Esophagus muscularis mucosa (tissue), 4 donors: ENCODE measurements around the gene LRMDA. TPM values are rescaled to one million over a fixed set of nuclear protein-coding genes. Genes with fewer than 3 reads are reported as not detected.
A peak's percentile ranks its signal among the peaks of the same experiment; 100 is the strongest.

Source experiments
- DNase-seq: peaks from one replicate; pipeline ENCODE4 v3.0.0-alpha.2; 2017; ENCODE audit errors: extremely low spot score
- H3K27ac ChIP-seq, 4 donors: fragments of 200-600 bp; sonication (generic); replicated peaks in 1 of 4; 1 replicate in 3 of 4; 2 replicates in 1 of 4; pipeline ENCODE4 v1.5.1; 2016 to 2019; ENCODE audit warnings: mild to moderate bottlenecking in 1 of 4
- H3K27me3 ChIP-seq, 4 donors: fragments of 200-600 bp; sonication (generic); one replicate each; pipeline versions ENCODE4 v1.5.1 to v1.6.0; 2016 to 2019
- H3K36me3 ChIP-seq, 4 donors: fragments of 200-600 bp; sonication (generic); one replicate each; pipeline ENCODE4 v1.5.1; 2016 to 2019
- H3K4me1 ChIP-seq, 4 donors: fragments of 200-600 bp; sonication (generic); one replicate each; pipeline ENCODE4 v1.5.1; 2016 to 2019
- H3K4me3 ChIP-seq, 4 donors: fragments of 200-600 bp; sonication (generic); 1 replicate in 2 of 4; 2 replicates in 2 of 4; pipeline ENCODE4 v1.5.1; 2016 to 2019; ENCODE audit warnings: mild to moderate bottlenecking in 4 of 4, moderate library complexity in 1 of 4
- H3K9me3 ChIP-seq, 4 donors: fragments of 200-600 bp; sonication (generic); 1 replicate in 3 of 4; 2 replicates in 1 of 4; pipeline ENCODE4 v1.5.1; 2016 to 2019
- CTCF ChIP-seq, 3 experiments: fragments of 200-600 bp in 2 of 3; fragments of 450-650 bp in 1 of 3; sonication (generic) in 2 of 3; IDR thresholded peaks; one replicate each; pipeline ENCODE4 v1.5.1; 2017 to 2019; ENCODE audit warnings: antibody characterized with exemption in 3 of 3, mild to moderate bottlenecking in 2 of 3, moderate library complexity in 1 of 3
- EP300 ChIP-seq: sonication (generic); formaldehyde crosslinking; IDR thresholded peaks from one replicate; pipeline ENCODE4 v1.6.1; 2017; ENCODE audit warnings: antibody characterized with exemption
- POLR2A ChIP-seq: fragments of 450-650 bp; IDR thresholded peaks from one replicate; pipeline ENCODE4 v1.6.1; 2017; ENCODE audit warnings: antibody characterized with exemption, moderate library complexity, mild to moderate bottlenecking, low read depth
- POLR2AphosphoS5 ChIP-seq, 2 donors: sonication (generic); formaldehyde crosslinking; IDR thresholded peaks; one replicate each; pipeline ENCODE4 v1.6.1; 2017; ENCODE audit warnings: antibody characterized with exemption in 2 of 2
- WGBS: methylation state at CpG from one replicate; pipeline ENCODE4 v1.1.5; 2018; 5-methylcytosine and 5-hydroxymethylcytosine counted together
- intact Hi-C: fragments of 100-400 bp; cut with DNase I; formaldehyde crosslinking; loops from one replicate; pipeline ENCODE4 v1.15.1; 2023
- total RNA-seq, 4 donors: library from RNA; depleted of rRNA; stranded (reverse); fragments of >200 nt; gene quantifications; one replicate each; pipeline versions ENCODE4 v1.1.0 to v1.2.1, GENCODE V29; 2016

Gene LRMDA
- total RNA-seq, 4 donors from 2014 or later = 14.3 to 34.9 (median 26.5) TPM

GRCh38 chr10:75654772-75655171 lies 223.3 kb downstream of the LRMDA start:
- no peaks in the 10 kb centered on the region for H3K36me3 ChIP-seq
- WGBS = 37% methylated on average over 6 of the region's 6 CpGs
- peak overlapping the region; percentile 28 to 68 (median 52) for H3K27ac ChIP-seq
- TF ChIP-seq EP300 (no peak), POLR2AphosphoS5 (IDR thresholded peaks at IDR 0.05) (no peak), CTCF (IDR thresholded peaks at IDR 0.05) (no peak), POLR2A (no peak)
- no peak overlapping the region for H3K4me3 ChIP-seq
- no peaks in the 10 kb centered on the region for H3K27me3 ChIP-seq
- H3K4me1 ChIP-seq = peaks cover 8 to 87% (median 72%) of the 10 kb centered on the region in 4 donors
- H3K9me3 ChIP-seq = no peaks in the 10 kb centered on the region
- DNase-seq = no peak
- intact Hi-C loops = loop anchor here (10.0 kb wide), 1 partner anchor 360 kb away; no protein-coding TSS in a partner anchor

GRCh38 chr10:75655791-75656451 lies 224.5 kb downstream of the LRMDA start:
- intact Hi-C loops = loop anchor here (10.0 kb wide), 1 partner anchor 361 kb away; no protein-coding TSS in a partner anchor
- WGBS = 35% methylated on average over 3 of the region's 3 CpGs

GRCh38 chr10:75657351-75657750 lies 225.9 kb downstream of the LRMDA start:
- intact Hi-C loops = loop anchor here (10.0 kb wide), 1 partner anchor 363 kb away; no protein-coding TSS in a partner anchor
- WGBS = 100% methylated on average over 2 of the region's 2 CpGs
- no peaks in the 10 kb centered on the region for H3K27me3 ChIP-seq
- H3K4me1 ChIP-seq = peaks cover 19 to 96% (median 83%) of the 10 kb centered on the region in 4 donors
- no peak overlapping the region for H3K27ac ChIP-seq
- DNase-seq = no peak
- no peaks in the 10 kb centered on the region for H3K36me3 ChIP-seq
- no peak for TF ChIP-seq POLR2A
- no peaks in the 10 kb centered on the region for H3K9me3 ChIP-seq
- no peak overlapping the region for H3K4me3 ChIP-seq

More at GRCh38 chr10:75655791-75656451, 224.5 kb downstream of the LRMDA start:
- Histone ChIP-seq H3K4me3 (no peak overlapping the region), H3K27me3 (no peaks in the 10 kb centered on the region), H3K36me3 (no peaks in the 10 kb centered on the region), H3K4me1 (peaks cover 13 to 96% (median 81%) of the 10 kb centered on the region in 4 donors), H3K27ac (peak overlapping the region; percentile 28 to 68 (median 46)), H3K9me3 (no peaks in the 10 kb centered on the region)
- DNase-seq = no peak
- TF ChIP-seq EP300 (no peak), POLR2AphosphoS5 (IDR thresholded peaks at IDR 0.05) (peak in 1 of 2 donors; percentile 19)

- Histone ChIP-seq H3K27me3 (no peaks in the 10 kb centered on the region), H3K36me3 (no peaks in the 10 kb centered on the region), H3K27ac (no peak overlapping the region), H3K4me3 (no peak overlapping the region), H3K4me1 (peaks cover 22 to 94% (median 83%) of the 10 kb centered on the region in 4 donors), H3K9me3 (no peaks in the 10 kb centered on the region)
- intact Hi-C loops = loop anchor here (10.0 kb wide), 1 partner anchor 363 kb away; no protein-coding TSS in a partner anchor
- no peak for DNase-seq
- TF ChIP-seq POLR2A (no peak), EP300 (no peak), CTCF (IDR thresholded peaks at IDR 0.05) (no peak), POLR2AphosphoS5 (IDR thresholded peaks at IDR 0.05) (no peak)
- 89% methylated on average over 4 of the region's 4 CpGs for WGBS
Measured at GRCh38 chr10:75658036-75658435, 226.6 kb downstream of the LRMDA start.

- Histone ChIP-seq H3K27ac (no peak overlapping the region), H3K4me3 (no peak overlapping the region), H3K4me1 (peaks cover 26 to 94% (median 84%) of the 10 kb centered on the region in 4 donors), H3K36me3 (no peaks in the 10 kb centered on the region), H3K9me3 (no peaks in the 10 kb centered on the region), H3K27me3 (no peaks in the 10 kb centered on the region)
- intact Hi-C loops = loop anchor here (10.0 kb wide), 1 partner anchor 364 kb away; no protein-coding TSS in a partner anchor
- 100% methylated on average over 1 of the region's 1 CpG for WGBS
- TF ChIP-seq POLR2A = no peak
- no peak for TF ChIP-seq POLR2AphosphoS5 (IDR thresholded peaks at IDR 0.05)
- TF ChIP-seq CTCF (IDR thresholded peaks at IDR 0.05) = no peak
- TF ChIP-seq EP300 = no peak
- DNase-seq = no peak
Measured at GRCh38 chr10:75658496-75658895, 227.1 kb downstream of the LRMDA start.
